Subcutaneous preadipocyte (primary cell): ENCODE data around the gene IL17RC. TPM values are rescaled to one million over a fixed set of nuclear protein-coding genes. Genes with fewer than 3 reads are reported as not detected.

ENCODE experiments used
- small RNA-seq: library from RNA; depleted of rRNA; stranded (forward); fragments of <200 nt; gene quantifications from one replicate; pipeline ENCODE3, GENCODE V24; 2012
- total RNA-seq: library from RNA; depleted of rRNA; stranded (reverse); fragments of >200 nt; gene quantifications from 2 replicates; pipeline ENCODE4 v1.2.3, GENCODE V29; 2012

The IL17RC gene
- 84.5 and 128 TPM in 2 replicates for total RNA-seq

DNA sequence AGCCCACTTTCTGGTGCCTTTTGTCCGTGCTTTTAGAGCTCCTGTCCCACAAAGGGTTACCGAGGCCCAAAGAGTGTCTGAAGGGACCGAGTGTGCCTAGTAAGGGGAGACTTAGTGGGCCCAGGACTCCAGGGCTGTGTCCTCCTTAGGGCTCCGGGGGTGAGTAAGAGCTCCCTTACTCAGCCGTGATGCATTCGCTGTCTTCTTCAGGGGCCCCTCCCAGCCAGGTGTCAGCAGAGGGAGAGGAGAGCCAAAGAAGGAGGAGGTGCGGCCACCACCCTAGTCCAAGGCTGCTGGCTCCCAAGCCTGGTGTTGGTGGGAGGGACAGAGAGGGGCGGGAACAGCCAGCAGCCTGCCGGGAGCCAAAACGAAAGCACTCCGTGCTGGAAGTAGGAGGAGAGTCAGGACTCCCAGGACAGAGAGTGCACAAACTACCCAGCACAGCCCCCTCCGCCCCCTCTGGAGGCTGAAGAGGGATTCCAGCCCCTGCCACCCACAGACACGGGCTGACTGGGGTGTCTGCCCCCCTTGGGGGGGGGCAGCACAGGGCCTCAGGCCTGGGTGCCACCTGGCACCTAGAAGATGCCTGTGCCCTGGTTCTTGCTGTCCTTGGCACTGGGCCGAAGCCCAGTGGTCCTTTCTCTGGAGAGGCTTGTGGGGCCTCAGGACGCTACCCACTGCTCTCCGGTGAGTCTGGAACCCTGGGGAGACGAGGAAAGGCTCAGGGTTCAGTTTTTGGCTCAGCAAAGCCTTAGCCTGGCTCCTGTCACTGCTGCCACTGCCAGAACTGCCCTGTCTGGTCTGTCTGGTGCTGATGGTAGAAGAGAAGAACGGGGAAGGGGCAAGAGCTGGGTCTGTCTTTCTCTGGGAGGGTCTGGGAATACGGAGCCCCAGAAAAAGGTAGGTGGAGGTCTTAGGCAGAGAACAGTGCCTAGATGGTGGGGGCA lies at the start of gene IL17RC:
Gene IL17RC (plus strand): TSS at position 365 of the 947 bp plus-strand sequence. CDS start 218 bp downstream, at position 583.

DNA sequence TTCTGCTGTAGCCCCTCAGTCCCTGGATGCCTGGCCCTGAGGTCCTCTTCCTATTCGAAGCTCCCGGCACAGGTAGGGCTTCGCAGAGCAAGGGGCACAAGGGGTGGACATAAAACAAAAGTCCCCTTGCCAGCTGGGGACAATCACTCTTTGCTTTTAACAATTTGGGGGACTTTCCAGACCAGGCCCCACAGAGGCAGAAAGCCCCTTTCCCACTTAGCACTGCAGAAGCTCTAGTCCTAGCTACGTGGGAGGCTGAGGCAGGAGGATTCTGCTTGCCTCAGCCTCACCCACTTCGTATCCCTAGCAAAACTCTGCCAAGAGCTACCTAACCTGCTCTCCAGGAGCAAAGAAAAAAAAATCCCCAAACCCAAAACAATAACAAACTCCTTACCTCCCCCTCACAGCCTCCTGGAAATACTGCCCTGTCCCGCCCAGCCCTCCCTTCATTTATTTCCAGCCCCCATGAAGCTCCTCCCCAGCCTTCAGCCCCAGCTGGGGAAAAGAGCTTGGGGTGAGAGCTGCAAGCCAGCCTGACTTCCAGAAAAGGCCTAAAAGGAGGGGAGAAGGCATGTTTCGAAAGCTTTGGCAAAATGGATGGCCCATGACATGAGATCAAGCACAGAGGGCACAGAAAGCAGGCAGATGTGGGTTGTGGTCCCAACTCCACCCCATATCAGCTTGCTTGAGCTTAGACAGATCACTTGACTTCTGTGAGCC lies 36.9 kb upstream of the IL17RC start, which contains the start of gene CIDEC:
Gene CIDEC (minus strand): TSS at position 424 of the 720 bp plus-strand sequence. CDS start 1,767 bp downstream, outside the sequence.

GRCh38 chr3:9890249-9891071 lies 26.4 kb upstream of the IL17RC start, which contains the start of gene JAGN1:
JAGN1 (plus strand) TSS chr3:9890610; CDS start chr3:9890723, 113 bp downstream.

GRCh38 chr3:9902372-9903237 lies 14.3 kb upstream of the IL17RC start, which contains the start of gene IL17RE:
IL17RE (plus strand) TSS chr3:9902848; CDS start chr3:9902933, 85 bp downstream.

DNA sequence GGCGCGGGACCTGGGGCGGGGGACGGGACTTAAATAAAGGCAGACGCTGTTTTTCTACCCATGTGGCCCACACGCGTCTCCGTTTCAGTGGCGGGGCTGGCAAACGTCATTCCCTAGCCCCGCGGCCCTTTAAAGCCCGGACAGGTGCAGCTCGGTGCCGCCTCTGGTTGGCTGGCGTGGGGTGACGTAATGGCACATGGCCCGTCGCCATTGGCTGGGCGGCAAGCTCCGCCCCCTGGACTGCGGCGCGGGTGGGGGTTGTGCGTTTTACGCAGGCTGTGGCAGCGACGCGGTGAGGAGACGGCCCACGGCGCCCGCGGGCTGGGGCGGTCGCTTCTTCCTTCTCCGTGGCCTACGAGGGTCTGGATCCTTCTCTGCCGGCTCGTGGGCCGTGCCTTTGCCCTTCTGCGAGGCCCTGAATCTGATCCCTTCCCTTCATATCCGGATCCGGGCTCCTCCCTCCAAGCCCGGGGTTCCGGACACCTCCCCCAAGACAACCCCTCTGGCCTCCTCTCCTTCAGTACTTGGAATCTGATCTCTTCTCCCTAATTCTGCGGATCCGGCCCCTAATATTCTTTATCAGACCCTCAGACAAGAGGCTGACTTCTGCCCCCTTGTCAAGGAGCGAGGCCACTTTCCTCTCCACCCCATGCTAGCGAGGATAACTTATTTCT lies 16.8 kb downstream of the IL17RC start, which contains the start of gene CRELD1:
Gene CRELD1 (plus strand): TSS at position 274 of the 674 bp plus-strand sequence. CDS start 605 bp downstream, outside the sequence.

DNA sequence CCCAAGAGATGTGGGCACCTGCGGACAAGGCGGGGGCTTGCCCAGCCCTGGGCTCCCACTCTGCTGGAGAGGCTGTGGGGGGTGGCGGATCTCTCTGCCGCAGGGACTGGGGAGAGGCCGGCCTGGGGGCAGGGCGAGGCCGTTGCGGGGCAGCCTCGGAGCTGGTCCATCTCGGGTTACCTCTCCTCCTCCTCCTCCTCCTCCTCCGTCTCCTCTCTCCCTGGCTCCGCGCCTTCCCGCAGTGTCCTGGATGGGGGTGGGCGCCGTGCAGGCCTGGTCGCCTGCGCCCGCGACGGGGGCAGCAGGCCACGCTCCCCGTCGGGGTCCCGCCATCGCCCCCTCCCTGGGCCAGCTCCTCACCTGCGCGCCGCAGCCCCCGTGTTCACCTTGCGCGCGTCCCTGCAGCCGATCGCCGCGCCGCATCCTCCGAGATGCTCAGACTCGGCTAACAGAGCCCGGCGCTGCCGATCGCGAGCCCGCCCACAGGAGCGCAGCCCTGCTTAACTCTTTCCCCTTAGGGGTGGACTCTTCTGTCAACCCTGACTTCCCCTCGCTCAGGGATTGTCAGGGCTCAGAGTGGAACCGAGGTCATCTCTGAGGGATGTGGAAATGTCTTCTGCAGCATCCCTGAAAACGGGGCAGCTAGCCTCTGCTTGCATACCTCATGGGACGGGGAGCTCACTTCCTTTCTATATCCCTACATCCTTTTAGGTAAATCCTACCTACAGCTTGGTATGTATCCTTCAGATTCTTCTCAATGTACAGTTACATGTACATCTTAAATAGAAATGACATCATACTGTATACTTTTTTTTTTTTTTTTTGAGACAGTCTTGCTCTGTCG lies 35.3 kb downstream of the IL17RC start, which contains the start of gene PRRT3:
Gene PRRT3 (minus strand): TSS at position 447 of the 844 bp plus-strand sequence. CDS start 2,293 bp downstream, outside the sequence.

Small RNA genes within 50 kb of the gene (small RNA-seq; reads per million reads assigned to genes)
- not detected for gene RNU6-882P

Other genes with a start within 250 kb of the IL17RC start
- not detected in 2 replicates for gene CPNE9, start 213.3 kb upstream of the IL17RC start, total RNA-seq
- gene BRPF1, start 185.4 kb upstream of the IL17RC start, total RNA-seq = 14.0 and 20.1 TPM in 2 replicates
- 29.0 and 31.3 TPM in 2 replicates for gene OGG1, start 167.1 kb upstream of the IL17RC start, total RNA-seq
- gene CAMK1, start 147.2 kb upstream of the IL17RC start, total RNA-seq = 28.0 and 29.8 TPM in 2 replicates
- 53.6 and 54.9 TPM in 2 replicates for gene TADA3, start 124.6 kb upstream of the IL17RC start, total RNA-seq
- gene ARPC4, start 124.0 kb upstream of the IL17RC start, total RNA-seq = 242 and 245 TPM in 2 replicates
- 12.9 and 25.0 TPM in 2 replicates for gene TTLL3, start 106.8 kb upstream of the IL17RC start, total RNA-seq
- gene RPUSD3, start 73.1 kb upstream of the IL17RC start, total RNA-seq = 37.1 and 44.2 TPM in 2 replicates
- gene CIDEC, start 36.8 kb upstream of the IL17RC start, total RNA-seq = 4.9 and 10.3 TPM in 2 replicates
- gene JAGN1, start 26.5 kb upstream of the IL17RC start, total RNA-seq = 32.8 and 40.1 TPM in 2 replicates
- 10.3 and 13.9 TPM in 2 replicates for gene IL17RE, start 14.2 kb upstream of the IL17RC start, total RNA-seq
- gene CRELD1, start 16.7 kb downstream of the IL17RC start, total RNA-seq = 8.6 and 18.4 TPM in 2 replicates
- gene PRRT3, start 35.3 kb downstream of the IL17RC start, total RNA-seq = 2.6 and 3.1 TPM in 2 replicates
- gene EMC3, start 69.7 kb downstream of the IL17RC start, total RNA-seq = 36.0 and 57.0 TPM in 2 replicates
- gene FANCD2, start 109.3 kb downstream of the IL17RC start, total RNA-seq = 18.4 and 31.7 TPM in 2 replicates
- not detected in 2 replicates for gene FANCD2OS, start 191.2 kb downstream of the IL17RC start, total RNA-seq
- 80.9 and 123 TPM in 2 replicates for gene BRK1, start 198.6 kb downstream of the IL17RC start, total RNA-seq
- 23.5 and 32.8 TPM in 2 replicates for gene VHL, start 224.7 kb downstream of the IL17RC start, total RNA-seq
- 5.5 and 10.8 TPM in 2 replicates for gene IRAK2, start 247.8 kb downstream of the IL17RC start, total RNA-seq